Testis (tissue), 3 donors: ENCODE data around the gene CYP2A7. TPM values are rescaled to one million over a fixed set of nuclear protein-coding genes. Genes with fewer than 3 reads are reported as not detected.
"Not testable (repeated sequence)": the region's sequence is repeated elsewhere in the genome, so short reads cannot be mapped to it uniquely, and the experiment has no call there.

Experiments
- DNase-seq: peaks from one replicate; pipeline ENCODE4 v3.0.0-alpha.2; 2019
- H3K27ac ChIP-seq, 2 donors: fragments of 200-600 bp; sonication (generic); one replicate each; pipeline ENCODE4 v1.5.1; 2019
- H3K27me3 ChIP-seq: fragments of 200-600 bp; sonication (generic); one replicate; pipeline ENCODE4 v1.5.1; 2019
- H3K36me3 ChIP-seq: fragments of 200-600 bp; sonication (generic); one replicate; pipeline ENCODE4 v1.5.1; 2017; ENCODE audit warnings: low read depth; ENCODE audit errors: missing control alignments
- H3K4me1 ChIP-seq: fragments of 200-600 bp; sonication (generic); one replicate; pipeline ENCODE4 v1.5.1; 2019
- H3K4me3 ChIP-seq, 2 donors: fragments of 200-600 bp; sonication (generic); one replicate each; pipeline ENCODE4 v1.5.1; 2017 to 2019
- H3K9me3 ChIP-seq: fragments of 200-600 bp; sonication (generic); one replicate; pipeline ENCODE4 v1.5.1; 2017
- POLR2A ChIP-seq: fragments of 450-650 bp; IDR thresholded peaks from one replicate; pipeline ENCODE4 v1.6.1; 2017; ENCODE audit warnings: antibody characterized with exemption, mild to moderate bottlenecking, moderate library complexity
- WGBS, 2 donors: methylation state at CpG; one replicate each; pipeline ENCODE4 v1.1.5; 2018; 5-methylcytosine and 5-hydroxymethylcytosine counted together
- intact Hi-C: fragments of 100-400 bp; cut with DNase I; formaldehyde crosslinking; loops from one replicate; pipeline ENCODE4 v1.15.1; 2023; ENCODE audit warnings: low total_unique reads
- polyA plus RNA-seq: library from polyadenylated mRNA; stranded (reverse); fragments of 350-450 nt; fragmentation: Illumina TruSeq; extraction: RNeasy Lipid Tissue Mini Kit (QIAGEN cat#74804); gene quantifications from one replicate; pipeline ENCODE4 v1.2.3, GENCODE V29; 2014; ENCODE audit warnings: low read depth, low replicate concordance; ENCODE audit not compliant: insufficient read depth
- total RNA-seq, 2 donors: library from RNA; depleted of rRNA; stranded (reverse); fragments of >200 nt; gene quantifications; one replicate each; pipeline ENCODE4 v1.2.3, GENCODE V29; 2016
- TF ChIP-seq, protein P1 (sequence below), 3 experiments: fragments of 450-650 bp in 2 of 3; fragments of 200-600 bp in 1 of 3; sonication (generic) in 1 of 3; IDR thresholded peaks; one replicate each; pipeline ENCODE4 v1.5.1; 2016 to 2019; ENCODE audit warnings: antibody characterized with exemption in 3 of 3, mild to moderate bottlenecking in 2 of 3, moderate library complexity in 1 of 3

The CYP2A7 gene
- total and polyA plus RNA-seq, 3 donors from 2014 or later = 1.1 TPM; not detected in 2

DNA sequence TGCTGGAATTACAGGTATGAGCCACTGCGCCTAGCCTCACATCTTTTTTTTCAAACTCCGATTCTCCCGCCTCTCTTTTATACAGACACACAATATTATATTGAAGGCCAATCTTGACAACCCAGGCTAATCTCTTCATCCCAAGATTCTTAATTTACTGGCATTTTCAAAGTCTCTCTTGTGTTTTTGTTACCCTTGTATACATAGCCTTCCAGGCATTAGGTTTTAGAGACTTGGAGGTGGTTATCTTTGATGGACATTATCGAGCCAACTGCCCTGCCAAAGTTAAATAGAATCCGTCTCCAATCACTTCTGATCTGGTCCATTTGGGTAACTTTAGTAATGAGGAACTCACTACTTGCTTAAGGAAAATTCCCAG lies 14.4 kb upstream of the CYP2A7 start:
- H3K27ac ChIP-seq = no peak overlapping the region
- no peak for TF ChIP-seq POLR2A
- TF ChIP-seq, protein P1, sequence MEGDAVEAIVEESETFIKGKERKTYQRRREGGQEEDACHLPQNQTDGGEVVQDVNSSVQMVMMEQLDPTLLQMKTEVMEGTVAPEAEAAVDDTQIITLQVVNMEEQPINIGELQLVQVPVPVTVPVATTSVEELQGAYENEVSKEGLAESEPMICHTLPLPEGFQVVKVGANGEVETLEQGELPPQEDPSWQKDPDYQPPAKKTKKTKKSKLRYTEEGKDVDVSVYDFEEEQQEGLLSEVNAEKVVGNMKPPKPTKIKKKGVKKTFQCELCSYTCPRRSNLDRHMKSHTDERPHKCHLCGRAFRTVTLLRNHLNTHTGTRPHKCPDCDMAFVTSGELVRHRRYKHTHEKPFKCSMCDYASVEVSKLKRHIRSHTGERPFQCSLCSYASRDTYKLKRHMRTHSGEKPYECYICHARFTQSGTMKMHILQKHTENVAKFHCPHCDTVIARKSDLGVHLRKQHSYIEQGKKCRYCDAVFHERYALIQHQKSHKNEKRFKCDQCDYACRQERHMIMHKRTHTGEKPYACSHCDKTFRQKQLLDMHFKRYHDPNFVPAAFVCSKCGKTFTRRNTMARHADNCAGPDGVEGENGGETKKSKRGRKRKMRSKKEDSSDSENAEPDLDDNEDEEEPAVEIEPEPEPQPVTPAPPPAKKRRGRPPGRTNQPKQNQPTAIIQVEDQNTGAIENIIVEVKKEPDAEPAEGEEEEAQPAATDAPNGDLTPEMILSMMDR (IDR thresholded peaks at IDR 0.05) = no peak
- intact Hi-C loops = no loop called here

DNA sequence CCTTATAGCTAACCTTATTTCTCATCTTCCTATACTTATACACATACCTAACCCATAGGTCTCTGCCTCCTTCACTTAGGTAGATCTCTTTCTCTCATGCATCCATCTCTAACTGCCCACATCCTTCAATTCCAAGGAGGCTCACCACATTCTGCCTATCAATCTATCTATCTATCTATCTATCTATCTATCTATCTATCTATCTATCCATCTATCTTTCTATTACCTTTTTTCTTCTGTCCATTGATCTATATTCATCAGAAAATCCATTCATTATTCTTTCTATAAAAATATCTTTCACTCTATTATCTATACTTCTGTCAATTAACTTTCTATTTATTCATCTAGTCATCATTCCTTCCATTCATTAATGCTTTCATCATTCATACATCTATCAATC lies 11.1 kb upstream of the CYP2A7 start:
- intact Hi-C loops = no loop called here
- no peak overlapping the region for H3K4me3 ChIP-seq
- no peaks in the 10 kb centered on the region for H3K9me3 ChIP-seq
- no peaks in the 10 kb centered on the region for H3K4me1 ChIP-seq
- TF ChIP-seq POLR2A = no peak
- TF ChIP-seq, protein P1 (IDR thresholded peaks at IDR 0.05) = no peak
- H3K27ac ChIP-seq = no peak overlapping the region
- H3K36me3 ChIP-seq = no peaks in the 10 kb centered on the region
- H3K27me3 ChIP-seq = no peaks in the 10 kb centered on the region
- no peak for DNase-seq

More for the DNA sequence above, 14.4 kb upstream of the CYP2A7 start:
- 98 to 99% methylated on average over 5 of the region's 5 CpGs for WGBS, 2 donors
- Histone ChIP-seq H3K4me3 (no peak overlapping the region), H3K27me3 (no peaks in the 10 kb centered on the region), H3K9me3 (no peaks in the 10 kb centered on the region), H3K36me3 (no peaks in the 10 kb centered on the region), H3K4me1 (no peaks in the 10 kb centered on the region)
- DNase-seq = no peak

DNA sequence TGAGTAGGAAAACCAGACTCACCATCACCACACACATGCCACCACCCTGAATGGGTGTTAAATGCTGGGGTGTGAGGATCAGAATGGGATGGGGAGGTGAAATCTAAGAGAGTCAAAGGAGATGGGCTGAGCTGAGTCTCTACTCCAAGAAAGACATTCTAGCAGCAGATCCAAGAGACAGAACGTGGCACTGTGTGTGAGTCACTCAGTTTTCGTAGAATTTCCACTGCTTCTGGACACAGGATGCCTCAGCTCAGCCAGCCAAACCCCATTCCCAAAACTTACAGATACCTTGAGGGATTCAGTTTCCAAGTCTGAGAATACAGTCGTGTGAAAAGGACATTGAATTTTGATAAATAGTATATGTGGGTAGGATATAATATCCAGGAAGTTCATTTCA lies 7.3 kb upstream of the CYP2A7 start:
- H3K9me3 ChIP-seq = no peaks in the 10 kb centered on the region
- no peaks in the 10 kb centered on the region for H3K4me1 ChIP-seq
- intact Hi-C loops = no loop called here
- H3K36me3 ChIP-seq = no peaks in the 10 kb centered on the region
- no peak overlapping the region for H3K27ac ChIP-seq
- DNase-seq = no peak
- no peak overlapping the region for H3K4me3 ChIP-seq
- 68 to 73% methylated on average over 3 of the region's 3 CpGs for WGBS, 2 donors
- no peak for TF ChIP-seq POLR2A
- H3K27me3 ChIP-seq = no peaks in the 10 kb centered on the region

DNA sequence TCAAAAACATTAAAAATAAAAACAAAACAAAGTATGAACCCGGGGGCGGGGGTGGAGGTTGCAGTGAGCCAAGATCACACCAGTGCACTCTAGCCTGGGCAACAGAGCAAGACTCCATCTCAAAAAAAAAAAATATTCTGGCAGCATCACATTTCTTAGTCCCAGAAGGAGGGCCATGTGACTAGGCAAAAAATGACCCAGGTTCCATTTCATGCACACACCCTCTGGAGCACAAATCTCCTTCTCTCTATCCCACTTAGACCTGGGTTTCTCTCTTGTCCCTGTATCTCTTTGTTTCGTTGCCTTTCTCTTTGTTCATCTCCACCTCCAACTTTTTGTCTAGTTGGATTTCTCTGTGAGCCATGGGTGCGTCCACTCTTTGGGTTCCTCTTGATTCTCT lies 6.2 kb upstream of the CYP2A7 start:
- Histone ChIP-seq H3K9me3 (no peaks in the 10 kb centered on the region), H3K27ac (no peak overlapping the region), H3K27me3 (no peaks in the 10 kb centered on the region), H3K36me3 (no peaks in the 10 kb centered on the region), H3K4me3 (no peak overlapping the region), H3K4me1 (no peaks in the 10 kb centered on the region)
- intact Hi-C loops = no loop called here
- DNase-seq = no peak
- 90 to 95% methylated on average over 4 of the region's 4 CpGs for WGBS, 2 donors
- no peak for TF ChIP-seq POLR2A
- TF ChIP-seq, protein P1 (IDR thresholded peaks at IDR 0.05) = no peak

DNA sequence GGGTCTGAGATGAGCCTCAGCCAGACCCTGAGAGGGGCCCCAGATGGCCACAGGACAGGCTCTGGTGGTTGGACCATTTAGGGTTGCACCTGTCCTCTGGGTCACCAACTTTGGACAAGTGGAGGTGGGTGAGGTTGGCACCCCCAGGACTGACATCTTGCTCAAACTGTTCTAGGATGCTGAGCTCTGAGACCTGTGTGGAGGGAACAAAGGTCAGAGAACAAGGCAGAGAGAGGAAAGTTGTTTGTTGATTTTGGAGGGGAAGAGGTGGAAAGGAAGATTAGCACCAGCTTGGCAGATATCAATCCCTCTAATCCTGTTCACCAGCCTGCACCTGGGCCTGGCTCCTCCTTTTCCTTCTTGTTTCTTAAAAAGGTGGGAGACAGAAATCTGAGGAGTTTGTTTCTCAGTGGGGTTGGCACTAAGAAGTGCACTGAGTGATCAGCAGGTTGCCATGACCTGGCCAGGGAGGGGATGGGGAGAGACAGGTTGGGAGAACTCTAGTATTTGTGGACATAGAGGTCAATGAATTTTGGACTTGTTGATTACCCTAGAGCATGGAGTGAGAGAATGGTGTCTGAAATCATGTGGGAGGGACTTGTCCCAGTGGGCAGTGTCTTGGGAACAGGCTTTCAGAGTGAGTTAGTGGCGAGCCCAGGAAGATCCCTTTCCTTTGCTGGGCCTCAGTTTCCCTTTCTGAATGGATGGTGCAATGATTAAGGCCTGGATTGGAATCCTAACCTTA lies 2.3 kb upstream of the CYP2A7 start:
- no CpG with 5 or more reads among the region's 1 CpG for WGBS, 2 donors
- H3K4me1 ChIP-seq, intact Hi-C loops, H3K27me3 ChIP-seq, H3K4me3 ChIP-seq, H3K36me3 ChIP-seq, H3K9me3 ChIP-seq, H3K27ac ChIP-seq, DNase-seq: not testable (repeated sequence)

DNA sequence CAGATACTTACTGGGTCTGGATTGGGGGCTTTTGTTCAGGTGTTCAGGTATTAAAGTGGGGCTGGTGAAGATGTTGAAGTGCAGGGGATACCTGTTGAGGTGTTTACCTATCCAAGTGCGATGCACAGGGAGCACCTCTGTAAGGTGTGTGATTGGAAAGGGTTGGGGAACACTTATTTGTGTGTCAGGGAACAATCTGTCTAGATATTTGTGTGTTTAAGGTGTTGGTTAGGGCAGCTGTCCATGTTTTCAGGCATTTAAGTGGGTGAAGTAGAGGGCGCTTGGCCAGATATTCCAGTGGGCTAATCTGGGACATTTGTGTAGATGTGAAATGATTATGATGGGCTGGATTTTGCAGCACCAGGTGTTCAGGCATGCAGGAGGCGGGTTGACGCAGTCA lies 2.7 kb downstream of the CYP2A7 start:
- H3K9me3 ChIP-seq, H3K4me1 ChIP-seq, H3K27ac ChIP-seq, H3K4me3 ChIP-seq, intact Hi-C loops, DNase-seq, H3K27me3 ChIP-seq, H3K36me3 ChIP-seq: not testable (repeated sequence)
- 80 to 87% methylated on average over 1 to 4 of the region's 4 CpGs for WGBS, 2 donors

DNA sequence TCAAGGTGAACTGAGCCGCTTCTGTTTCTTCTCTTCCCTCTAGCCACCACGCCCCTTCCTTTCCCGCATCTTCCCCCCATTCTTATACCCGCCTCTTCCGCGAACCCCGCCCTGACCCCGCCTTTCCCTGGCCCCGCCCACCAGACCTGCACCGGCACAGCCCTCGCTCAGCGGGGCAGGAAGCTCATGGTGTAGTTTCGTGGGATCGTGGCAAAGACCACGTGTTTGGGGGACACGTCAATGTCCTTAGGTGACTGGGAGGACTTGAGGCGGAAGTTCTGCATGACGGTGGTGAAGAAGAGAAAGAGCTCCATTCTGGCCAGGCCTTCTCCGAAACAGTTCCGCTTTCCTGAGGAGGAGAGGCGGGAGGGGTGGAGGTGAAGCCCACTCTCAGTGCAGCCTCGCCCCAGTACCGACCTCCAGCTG lies 6.5 kb downstream of the CYP2A7 start:
- peak; percentile 69 for DNase-seq
- not testable (repeated sequence) for H3K4me3 ChIP-seq, H3K36me3 ChIP-seq

DNA sequence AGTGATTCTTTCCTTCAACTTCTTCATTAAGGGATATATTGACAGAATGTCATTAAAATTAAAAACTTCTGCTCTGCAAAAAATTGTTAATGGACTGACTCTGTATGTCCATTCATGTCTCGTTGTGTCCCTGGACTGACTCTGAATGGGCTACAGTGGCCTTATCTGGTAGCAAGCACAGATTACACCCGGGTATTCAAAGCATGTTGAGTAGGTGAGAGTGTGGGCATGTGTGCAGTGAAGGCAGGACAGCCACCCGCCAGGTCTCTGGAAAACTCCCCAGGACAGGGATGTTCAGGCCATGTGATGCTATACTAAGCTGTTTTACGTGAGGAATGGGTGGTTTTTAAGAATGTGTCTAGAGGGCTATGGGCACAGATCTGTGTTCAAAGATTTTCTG lies 7.2 kb downstream of the CYP2A7 start:
- WGBS, 2 donors = 79% methylated on average over 2 of the region's 4 CpGs; no CpG with 5 or more reads in 1 of the 2 donors
- H3K4me1 ChIP-seq, DNase-seq, intact Hi-C loops, H3K27me3 ChIP-seq, H3K9me3 ChIP-seq, H3K4me3 ChIP-seq, H3K36me3 ChIP-seq, H3K27ac ChIP-seq: not testable (repeated sequence)

More for the DNA sequence above, 6.5 kb downstream of the CYP2A7 start:
- H3K4me1 ChIP-seq, H3K27me3 ChIP-seq, H3K27ac ChIP-seq, H3K9me3 ChIP-seq, intact Hi-C loops: not testable (repeated sequence)
- WGBS, 2 donors = 7 to 15% methylated on average over 14 to 22 of the region's 23 CpGs

DNA sequence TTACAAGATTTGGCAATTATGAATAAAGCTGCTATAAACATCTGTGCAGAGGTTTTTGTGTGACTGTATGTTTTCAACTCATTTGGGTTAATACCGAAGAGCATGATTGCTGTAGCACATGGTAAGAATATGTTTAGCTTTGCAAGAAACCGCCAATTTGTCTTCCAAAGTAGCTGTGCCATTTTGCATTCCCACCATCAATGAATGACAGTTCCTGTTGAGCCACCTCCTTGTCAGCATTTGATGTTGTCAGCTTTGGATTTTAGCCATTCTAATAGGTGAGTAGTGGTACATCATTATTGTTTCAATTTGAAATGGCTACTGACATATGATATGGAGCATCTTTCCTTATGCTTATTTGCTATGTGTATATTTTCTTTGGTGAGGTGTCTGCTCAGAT lies 8.2 kb downstream of the CYP2A7 start:
- intact Hi-C loops, H3K36me3 ChIP-seq, H3K27ac ChIP-seq, H3K4me1 ChIP-seq, H3K4me3 ChIP-seq, DNase-seq, H3K27me3 ChIP-seq, H3K9me3 ChIP-seq: not testable (repeated sequence)
- WGBS, 2 donors = 87 to 90% methylated on average over 2 of the region's 2 CpGs
